Effector CD4-positive, alpha-beta T cell (primary cell): ENCODE results near the gene ADGRL1.

Experiments used
- DNase-seq: peaks from one replicate; pipeline ENCODE4 v3.0.0-alpha.2; 2020

Gene ADGRL1

DNA sequence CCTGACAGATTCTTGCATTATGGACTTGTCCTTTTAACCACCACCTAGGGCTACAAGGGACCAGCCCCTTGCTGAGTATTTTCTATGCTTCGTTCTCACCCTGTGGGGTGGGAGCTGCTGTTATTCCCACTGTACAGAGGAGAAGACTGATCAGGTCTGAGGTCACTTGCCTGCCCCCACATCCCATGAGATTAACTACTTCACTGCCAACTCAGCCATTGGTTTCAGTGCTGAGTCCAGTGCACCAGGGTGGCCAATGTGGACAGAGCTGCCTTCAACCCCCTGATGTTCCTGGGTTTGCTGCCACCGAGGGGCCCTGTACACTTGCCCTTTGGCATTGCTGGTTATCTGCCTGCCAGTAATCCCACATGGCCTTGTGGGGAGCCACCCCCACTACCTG is 95.3 kb downstream of the ADGRL1 start:
- no peak for DNase-seq

DNA sequence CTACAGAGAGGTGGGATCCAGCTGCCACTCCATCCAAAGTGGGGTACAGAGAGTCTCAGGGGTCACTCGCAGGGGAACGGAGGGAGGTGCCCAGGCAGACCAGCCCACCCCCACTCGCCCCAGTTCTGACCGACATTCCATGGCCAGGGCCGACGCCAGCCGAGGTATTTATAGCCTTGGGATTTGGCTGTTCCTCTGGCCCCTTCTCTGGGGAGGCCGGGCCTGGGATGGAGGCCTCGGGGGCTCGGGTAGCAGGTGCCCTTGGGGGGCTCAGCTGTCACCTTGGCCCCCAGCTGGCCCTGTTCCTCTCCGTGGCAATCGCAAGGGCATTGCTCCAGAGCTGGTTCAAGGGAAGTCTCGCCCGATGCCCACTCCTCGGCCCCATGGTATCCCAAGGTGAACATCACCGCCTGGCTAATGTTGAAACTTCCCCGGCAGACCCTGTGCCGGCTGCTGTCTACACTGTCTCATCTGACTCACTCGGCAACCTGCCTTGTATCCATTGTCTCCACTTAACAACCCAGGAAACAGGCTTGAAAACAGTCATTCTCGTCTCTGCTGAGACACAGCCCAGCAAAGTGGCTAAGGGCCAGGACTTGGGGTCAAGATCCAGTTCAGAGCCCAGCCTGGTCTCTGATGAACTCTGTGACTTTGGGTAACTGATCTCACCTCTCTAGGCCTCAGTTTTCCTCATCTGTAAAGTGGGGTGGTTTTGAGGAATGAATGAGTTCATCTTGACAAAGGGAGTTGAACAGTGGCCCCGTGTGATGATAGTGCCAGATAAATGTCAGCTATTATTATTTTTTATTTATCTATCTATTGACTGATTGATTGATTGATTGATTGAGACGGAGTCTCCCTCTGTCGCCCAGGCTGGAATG is 98.1 kb downstream of the ADGRL1 start:
- DNase-seq: no peak

DNA sequence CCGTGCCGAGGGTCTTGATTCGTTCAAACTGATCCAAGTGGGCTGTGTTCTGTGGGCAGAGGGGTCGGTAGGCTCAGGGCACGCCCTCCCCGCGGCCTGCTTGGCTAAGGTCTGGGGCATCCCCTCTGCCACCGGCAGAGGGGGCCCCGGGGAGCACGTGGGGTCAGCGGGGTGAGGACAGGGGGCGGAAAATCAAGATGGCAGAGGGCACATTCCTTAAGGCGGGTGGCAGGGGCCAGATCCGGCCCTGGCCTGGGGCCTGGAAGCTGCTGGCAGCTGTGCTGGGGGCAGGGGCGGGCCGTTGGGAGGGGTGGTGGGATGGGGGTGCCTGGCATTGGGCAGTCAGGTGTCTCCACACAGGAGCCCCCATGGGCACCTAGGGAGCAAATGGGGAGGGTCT is 99.1 kb downstream of the ADGRL1 start:
- DNase-seq: no peak

DNA sequence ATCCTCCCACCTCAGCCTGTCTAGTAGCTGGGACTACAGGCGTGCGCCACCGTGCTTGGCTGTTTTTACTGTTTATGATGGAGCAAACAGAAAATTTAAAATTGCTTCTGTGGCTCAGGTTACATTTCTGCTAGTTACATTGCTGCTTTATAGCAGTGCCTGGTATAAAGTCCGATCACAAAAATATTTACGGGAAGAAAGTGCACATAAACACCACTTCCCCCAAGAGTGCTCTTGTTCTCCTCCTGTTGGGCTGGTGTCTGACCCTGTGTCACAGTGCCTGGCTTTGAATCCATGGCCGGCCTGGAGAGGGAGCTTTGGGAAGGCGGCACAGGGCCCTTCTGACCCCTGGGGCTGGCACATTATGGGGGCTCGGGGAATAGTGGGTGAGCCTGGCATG is 100.3 kb downstream of the ADGRL1 start:
- no peak for DNase-seq

DNA sequence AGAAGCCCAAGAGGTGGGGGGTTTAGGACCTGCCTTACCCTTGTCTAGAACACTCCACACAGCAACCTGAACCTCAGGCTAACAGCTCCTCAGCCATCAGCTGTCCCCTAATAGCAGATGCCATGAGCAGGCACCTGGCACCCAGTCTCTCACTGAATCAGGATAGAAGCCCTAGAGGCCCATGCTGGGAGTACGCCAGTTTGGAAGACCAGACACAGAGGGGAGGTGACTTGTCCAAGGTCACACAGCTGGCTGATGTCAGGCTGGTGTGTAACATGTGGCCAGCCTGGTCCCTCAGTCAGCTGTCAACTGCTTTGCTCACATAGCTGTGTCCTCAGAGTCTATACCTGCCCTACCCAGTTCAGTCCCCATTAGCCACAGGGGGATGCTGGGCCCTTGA is 102.7 kb downstream of the ADGRL1 start:
- DNase-seq: no peak

DNA sequence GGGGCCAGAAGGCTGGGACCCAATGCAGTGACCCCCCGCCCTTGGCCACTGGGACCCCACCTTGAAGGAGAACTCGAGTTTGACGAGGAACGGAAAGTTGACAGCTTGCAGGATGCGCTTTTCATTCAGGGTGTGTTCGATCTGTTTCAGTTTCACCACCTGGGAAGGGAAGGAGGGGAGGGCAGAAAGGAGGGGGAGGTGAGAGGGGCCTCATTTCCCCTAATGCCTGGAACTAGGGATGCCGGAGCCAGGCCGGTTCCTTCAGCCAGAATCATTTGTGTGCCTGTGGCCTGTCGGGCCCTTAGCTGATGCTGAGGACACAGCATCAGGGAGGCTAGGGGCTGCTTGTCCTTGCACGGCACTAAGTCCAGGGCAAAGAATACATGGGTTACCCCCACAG is 103.2 kb downstream of the ADGRL1 start:
- DNase-seq: no peak

DNA sequence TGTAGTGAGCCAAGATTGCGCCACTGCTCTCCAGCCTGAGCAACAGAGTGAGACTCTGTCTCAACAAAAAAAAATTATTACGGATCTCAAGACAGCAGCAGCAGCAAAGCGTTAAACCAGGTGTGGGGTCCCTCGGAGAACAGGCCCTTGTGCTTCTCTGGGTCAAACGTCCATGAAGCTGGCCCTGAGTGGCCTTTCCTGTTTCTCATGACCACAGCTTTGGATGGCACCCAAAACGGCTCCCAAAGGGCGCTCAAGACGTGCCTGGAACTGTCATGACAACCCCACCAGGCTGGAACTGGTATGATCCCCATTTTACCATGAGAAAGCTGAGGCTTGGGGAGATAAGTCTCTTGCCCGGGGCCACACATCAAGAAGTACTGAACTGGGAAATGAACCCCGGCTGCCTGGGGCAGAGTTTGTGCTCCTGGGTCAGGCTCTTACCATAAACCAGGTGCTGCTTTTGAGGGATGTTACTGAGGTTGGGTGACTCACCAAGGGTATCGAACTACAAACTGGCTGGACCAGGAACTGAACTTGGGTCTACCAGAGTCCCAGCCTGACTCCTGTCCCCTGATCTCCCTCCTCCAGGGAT is 103.8 kb downstream of the ADGRL1 start:
- no peak for DNase-seq

DNA sequence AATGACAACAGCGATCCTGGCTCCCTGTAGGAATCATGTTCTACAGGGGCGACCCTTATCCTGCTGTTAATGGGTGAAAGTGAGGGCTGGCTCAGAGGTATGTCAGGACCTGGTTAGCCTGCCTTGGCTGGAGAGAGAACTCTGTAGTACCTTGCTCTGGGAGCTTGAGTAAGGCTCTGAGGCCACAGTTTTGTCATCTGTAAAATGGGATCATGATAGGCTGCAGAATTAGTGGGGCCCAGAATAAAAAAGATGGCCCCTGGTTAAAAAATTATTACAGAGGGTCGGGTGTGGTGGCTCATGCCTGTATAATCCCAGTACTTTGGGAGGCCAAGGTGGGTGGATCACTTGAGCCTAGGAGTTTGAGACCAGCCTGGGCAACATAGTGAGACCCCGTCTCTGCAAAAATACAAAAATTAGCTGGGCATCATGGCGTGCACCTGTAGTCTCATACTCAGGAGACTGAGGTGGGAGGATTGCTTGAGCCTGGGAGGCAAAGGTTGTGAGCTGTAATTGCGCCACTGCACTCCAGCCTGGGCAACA is 104.9 kb downstream of the ADGRL1 start:
- DNase-seq: no peak
